ENCODE measurements around the gene RNF115.

DNA sequence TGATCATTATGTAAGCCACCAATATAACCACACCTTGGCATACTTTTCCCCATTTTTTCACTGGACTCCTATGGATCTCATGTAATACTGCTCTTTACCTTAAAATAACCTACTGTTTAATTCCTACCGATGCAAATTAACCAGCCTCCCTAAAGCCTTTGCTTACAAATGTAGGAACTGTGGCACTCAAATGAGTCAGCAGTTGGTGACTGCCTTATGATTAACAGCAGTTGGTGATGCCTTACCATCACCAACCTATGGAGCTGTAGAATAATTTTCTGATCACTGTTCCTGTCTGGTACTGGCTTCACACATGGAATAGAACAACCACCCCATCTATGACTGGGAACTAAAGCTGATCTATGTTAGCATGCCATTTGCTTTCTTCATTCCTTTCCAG lies 13.8 kb upstream of the RNF115 start:
- TF ChIP-seq, protein P1, sequence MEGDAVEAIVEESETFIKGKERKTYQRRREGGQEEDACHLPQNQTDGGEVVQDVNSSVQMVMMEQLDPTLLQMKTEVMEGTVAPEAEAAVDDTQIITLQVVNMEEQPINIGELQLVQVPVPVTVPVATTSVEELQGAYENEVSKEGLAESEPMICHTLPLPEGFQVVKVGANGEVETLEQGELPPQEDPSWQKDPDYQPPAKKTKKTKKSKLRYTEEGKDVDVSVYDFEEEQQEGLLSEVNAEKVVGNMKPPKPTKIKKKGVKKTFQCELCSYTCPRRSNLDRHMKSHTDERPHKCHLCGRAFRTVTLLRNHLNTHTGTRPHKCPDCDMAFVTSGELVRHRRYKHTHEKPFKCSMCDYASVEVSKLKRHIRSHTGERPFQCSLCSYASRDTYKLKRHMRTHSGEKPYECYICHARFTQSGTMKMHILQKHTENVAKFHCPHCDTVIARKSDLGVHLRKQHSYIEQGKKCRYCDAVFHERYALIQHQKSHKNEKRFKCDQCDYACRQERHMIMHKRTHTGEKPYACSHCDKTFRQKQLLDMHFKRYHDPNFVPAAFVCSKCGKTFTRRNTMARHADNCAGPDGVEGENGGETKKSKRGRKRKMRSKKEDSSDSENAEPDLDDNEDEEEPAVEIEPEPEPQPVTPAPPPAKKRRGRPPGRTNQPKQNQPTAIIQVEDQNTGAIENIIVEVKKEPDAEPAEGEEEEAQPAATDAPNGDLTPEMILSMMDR (conservative IDR thresholded peaks at IDR 0.05): no peak
- no peak for TF ChIP-seq EZH2 (IDR thresholded peaks at IDR 0.05; ENCODE audit: low read depth)
